ENCODE results near the gene TTLL8.

TTLL8 gene

DNA sequence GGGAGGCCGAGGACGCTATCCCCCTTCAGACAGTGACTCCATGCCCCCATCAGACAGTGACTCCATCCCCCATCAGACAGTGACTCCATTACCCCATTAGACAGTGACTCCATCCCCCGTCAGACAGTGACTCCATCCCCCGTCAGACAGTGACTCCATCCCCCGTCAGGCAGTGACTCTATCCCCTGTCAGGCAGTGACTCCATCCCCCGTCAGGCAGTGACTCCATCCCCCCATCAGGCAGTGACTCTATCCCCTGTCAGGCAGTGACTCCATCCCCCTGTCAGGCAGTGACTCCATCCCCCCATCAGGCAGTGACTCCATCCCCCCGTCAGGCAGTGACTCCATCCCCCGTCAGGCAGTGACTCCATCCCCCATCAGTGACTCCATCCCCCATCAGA lies 9.1 kb upstream of the TTLL8 start:
- no peak overlapping the region for H3K4me3 ChIP-seq (ENCODE audit: low read length)
- no peak for DNase-seq (ENCODE audit: low read depth, low spot score)

DNA sequence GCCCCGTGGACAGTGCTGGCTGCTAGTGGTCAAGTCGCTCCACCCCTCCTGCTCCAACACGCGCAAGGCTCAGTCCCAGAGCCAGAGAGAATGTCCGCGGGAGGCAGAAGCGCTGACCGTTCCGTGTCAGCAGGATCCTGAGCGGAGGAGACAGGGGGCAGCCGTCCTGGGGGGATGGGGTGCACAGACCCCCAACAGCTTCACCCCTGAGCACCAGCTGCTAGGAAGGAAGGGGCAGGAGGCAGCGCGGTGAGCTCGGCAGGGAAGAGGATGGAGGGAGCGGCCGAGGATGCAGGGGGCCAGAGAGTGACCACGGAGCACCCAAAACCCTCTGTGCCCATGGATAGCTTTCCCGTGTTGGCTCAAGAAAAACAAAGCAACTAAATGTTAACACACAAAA lies 6.4 kb upstream of the TTLL8 start:
- no peak for DNase-seq (ENCODE audit: low read depth, low spot score)
- no peak overlapping the region for H3K4me3 ChIP-seq (ENCODE audit: low read length)

DNA sequence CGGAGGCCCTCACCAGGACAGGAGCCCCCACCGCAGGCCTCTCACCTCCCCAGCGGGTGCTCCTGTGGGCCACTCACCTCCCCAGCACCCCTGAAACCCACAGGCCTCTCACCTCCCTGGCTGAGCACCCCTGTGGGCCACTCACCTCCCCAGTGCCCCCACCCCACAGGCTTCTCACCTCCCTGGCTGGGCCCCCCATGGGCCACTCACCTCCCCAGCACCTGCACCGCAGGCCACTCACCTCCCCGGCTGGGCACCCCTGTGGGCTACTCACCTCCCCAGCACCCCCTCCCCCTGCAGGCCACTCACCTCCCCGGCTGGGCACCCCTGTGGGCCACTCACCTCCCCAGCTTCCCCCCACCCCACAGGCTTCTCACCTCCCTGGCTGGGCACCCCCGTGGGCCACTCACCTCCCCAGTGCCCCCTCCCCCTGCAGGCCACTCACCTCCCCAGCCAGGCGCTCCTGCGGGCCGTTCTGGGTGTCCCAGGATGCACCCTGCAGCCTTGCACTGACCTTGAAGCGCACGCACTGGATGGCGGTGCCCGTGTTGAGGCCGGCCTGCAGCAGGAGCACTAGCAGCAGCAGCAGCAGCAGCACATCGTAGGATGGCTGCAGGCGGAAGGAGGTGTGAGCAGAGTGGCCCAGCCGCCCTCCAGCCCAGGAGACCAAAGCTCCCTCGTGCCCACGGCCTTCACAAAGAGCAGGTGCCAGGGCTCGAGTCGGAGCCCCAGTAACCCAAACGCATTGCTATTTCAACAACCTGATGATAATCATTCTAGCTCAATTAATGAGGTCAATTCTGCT lies 5.7 kb upstream of the TTLL8 start:
- no peak for DNase-seq (ENCODE audit: low read depth, low spot score)
- no peak overlapping the region for H3K4me3 ChIP-seq (ENCODE audit: low read length)

DNA sequence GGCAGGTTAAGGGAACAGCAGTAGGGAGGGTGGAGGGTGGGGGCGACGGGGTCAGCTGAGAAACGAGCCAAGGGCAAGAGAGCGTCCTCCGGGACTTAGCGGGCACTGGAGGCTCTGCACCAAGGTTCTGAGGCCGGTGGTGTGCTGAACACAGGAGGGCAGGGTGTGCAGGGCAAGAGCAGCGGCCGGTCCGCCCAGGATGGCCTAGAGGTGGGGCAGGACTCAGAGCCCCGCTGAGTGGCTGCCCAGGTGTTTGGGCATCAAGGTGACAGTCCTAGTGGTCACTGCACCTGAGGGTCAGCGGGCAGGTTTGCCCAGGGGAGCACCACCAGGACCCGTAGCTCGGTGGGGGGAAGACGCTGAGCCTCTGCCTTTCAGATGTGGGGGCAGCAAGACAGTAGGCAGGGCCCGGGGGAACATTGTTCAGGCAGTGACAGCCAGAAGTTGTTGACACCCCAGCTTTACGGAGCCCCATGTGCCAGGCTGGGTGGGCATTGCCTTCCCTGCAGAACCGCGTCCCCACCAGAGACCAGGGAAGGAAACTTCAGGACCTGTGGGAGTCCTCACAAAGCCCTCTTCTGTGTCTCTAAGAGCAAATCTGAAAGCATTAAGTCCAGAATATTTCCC lies 4.5 kb upstream of the TTLL8 start:
- H3K4me3 ChIP-seq (ENCODE audit: low read length): no peak overlapping the region
- DNase-seq (ENCODE audit: low read depth, low spot score): no peak

DNA sequence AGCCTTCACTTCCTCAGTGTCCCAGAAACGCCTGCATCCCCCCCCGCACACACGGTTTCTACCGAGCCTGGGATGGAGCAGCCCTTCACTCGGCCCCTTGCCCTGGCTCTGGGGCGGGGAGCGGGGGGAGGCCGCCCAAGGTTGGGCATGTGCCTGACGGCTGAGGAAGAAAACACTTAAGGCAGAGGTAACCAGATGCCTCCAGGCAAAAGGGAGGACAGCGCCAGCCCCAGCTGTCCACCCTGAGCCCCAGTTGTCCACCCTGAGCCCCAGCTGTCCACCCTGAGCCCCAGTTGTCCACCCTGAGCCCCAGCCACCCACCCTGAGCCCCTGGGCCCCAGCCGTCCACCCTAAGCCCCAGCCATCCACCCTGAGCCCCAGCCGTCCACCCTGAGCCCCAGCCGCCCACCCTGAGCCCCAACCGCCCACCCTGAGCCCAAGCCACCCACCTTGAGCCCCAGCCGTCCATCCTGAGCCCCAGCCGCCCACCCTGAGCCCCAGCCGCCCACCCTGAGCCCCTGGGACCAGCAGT lies 3.8 kb upstream of the TTLL8 start:
- H3K4me3 ChIP-seq (ENCODE audit: low read length): no peak overlapping the region
- no peak for DNase-seq (ENCODE audit: low read depth, low spot score)

DNA sequence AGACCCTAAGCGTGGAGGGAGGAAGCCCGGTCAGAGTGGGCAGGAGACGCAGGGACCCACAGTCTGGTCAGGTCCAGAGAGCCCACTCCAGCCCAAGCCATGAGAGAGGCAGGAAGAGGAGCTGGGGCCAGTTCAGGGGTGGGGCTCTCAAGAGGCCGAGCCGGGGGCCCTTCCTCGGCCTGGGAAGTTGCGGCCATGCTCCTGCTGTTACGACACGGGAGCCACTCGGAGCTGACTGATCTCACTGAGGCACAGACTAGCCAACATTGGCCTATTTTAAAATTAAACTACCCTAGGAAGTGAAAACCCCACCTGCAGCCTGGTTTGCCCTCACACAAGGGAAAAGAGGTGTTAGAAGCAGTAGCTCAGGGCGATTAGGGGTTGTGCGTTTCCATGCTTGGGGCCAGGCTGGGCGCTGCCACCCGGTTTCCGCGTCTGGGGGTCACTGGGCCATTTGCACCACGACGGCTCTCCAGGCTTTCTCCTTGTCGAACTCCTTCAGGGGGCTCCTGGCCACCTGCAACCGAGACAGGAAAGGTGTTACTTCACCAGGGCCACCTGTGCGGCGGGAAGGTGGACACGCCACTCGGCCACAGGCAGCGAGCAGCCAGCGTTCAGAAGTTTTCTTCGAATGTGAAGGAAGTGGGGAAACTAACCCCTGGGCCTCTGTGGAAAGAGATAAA lies 3.2 kb upstream of the TTLL8 start:
- no peak overlapping the region for H3K4me3 ChIP-seq (ENCODE audit: low read length)
- no peak for DNase-seq (ENCODE audit: low read depth, low spot score)

DNA sequence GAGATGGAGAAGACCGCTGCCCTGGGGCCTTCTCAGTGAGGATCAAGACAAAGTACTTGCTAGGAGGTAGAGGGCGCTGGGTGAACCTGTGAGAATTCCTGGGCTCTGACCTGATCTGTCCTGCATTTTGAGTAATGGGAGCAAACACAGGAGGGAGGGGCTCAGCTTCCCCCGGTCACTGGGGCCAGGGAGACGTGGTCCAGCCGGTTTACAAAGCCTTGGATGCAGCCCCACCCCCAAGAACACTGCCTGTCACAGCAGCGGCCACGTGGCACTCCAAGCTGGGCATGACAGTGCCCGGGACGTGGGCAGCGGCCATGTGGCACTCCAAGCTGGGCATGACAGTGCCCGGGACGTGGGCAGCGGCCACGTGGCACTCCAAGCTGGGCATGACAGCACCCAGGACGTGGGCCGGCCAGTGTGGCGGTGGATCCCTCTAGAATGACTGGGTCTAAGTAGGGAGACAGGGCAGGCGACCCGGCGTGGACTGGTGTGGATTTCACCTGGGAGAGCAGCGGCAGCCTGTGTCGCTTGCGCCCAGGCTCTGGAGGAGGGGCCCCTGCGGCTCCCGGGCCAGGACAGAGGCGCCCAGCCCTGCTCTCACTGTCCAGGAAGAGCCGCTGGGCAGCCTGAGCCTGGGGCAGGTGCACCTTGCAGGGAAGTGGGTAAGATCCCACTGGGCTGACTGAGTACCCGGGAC lies 2.5 kb upstream of the TTLL8 start:
- no peak overlapping the region for H3K4me3 ChIP-seq (ENCODE audit: low read length)
- DNase-seq (ENCODE audit: low read depth, low spot score): no peak

DNA sequence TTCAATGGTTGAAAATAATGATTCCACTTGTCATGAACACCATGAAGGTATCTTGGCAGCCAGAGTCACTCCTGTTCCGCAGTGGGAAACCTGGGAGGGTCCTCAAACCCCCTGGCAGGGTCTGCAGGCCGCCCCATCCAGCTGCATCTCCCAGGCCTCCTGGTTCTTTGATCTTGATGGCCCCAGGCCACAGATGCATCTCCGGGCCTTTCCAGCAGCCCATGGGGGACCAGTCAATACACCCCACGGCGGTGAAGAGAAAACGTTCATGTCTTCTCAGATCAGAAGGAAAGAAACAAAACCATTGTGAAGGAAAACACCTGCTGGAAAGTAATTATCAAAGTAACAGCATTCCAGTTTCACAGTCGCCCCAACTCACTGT lies 1.8 kb upstream of the TTLL8 start:
- H3K4me3 ChIP-seq (ENCODE audit: low read length): no peak overlapping the region
- no peak for DNase-seq (ENCODE audit: low read depth, low spot score)

DNA sequence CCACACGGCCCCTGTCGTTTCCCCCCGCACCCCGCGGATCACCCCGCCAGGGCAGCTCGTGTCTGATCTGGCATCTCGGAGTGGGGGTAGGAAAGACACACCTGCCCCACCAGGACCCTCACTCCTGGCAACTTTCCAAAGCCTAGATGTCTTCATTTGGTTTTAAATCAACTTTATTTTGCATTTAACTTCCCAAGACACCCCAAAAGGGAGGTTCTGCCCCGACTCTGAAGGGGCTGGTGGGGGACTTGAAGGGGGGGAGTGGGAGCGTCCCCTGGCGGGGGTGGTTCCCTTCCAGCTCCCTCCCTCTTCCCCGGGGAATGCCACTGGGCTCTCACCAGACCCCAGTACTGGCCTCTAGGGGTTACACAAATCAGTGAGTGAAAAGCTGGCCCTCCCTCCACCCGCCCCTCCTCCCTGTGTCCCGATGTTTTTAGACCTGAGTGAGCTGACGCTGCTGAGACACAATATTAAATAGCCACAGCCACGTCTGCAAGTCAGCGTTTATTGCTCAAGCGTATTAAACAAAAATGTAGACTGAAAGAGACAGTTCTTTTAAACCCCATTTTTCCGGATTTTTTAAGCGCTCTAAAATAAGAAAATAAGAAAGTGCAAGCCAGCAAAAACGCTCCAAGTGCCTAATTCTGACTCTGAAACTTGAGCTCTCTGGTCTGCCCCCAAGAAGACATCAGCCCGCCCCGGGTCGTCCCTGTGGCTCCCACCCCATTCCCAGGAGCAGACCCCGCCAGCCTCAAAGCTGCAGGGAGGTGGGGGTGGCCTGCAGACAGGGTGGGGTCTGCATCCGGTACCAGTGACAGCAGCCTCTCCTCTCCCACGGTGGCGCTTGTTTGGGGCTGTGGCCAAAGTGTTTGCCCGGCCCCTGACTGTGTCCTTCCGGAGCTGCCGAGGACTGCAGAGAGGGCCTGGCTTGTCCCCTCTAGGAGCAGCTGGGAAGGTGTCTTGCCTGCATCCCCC lies 1.1 kb upstream of the TTLL8 start:
- no peak overlapping the region for H3K4me3 ChIP-seq (ENCODE audit: low read length)
- DNase-seq (ENCODE audit: low read depth, low spot score): no peak

DNA sequence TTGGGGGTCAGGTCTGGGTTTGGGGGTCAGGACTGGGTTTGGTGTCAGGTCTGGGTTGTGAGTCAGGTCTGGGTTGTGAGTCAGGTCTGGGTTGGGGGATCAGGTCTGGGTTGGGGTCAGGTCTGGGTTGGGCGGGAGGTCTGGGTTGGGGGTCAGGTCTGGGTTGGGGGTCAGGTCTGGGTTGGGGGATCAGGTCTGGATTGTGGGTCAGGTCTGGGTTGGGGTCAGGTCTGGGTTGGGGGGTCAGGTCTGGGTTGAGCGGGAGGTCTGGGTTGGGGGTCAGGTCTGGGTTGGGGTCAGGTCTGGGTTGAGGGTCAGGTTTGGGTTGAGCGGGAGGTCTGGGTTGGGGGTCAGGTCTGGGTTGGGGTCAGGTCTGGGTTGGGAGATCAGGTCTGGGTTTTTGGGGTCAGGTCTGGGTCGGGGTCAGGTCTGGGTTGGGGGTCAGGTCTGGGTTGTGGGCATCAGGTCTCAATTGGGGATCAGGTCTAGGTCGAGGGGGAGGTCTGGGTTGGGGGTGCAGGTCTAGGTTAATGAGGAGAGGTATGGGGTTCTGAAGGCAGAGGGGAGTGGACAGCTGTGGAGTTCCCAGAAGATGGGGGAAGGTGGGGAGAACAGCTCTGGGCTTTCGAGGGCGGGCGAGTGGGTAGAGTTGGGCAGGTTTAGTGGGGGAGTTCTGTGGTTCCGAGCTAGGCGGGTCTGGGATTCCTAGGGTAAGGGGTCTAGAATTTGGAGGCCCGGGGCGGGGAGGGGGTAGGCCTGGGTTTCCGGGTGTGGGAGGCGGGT lies 629 bp downstream of the TTLL8 start:
- no peak overlapping the region for H3K4me3 ChIP-seq (ENCODE audit: low read length)
- DNase-seq (ENCODE audit: low read depth, low spot score): no peak

DNA sequence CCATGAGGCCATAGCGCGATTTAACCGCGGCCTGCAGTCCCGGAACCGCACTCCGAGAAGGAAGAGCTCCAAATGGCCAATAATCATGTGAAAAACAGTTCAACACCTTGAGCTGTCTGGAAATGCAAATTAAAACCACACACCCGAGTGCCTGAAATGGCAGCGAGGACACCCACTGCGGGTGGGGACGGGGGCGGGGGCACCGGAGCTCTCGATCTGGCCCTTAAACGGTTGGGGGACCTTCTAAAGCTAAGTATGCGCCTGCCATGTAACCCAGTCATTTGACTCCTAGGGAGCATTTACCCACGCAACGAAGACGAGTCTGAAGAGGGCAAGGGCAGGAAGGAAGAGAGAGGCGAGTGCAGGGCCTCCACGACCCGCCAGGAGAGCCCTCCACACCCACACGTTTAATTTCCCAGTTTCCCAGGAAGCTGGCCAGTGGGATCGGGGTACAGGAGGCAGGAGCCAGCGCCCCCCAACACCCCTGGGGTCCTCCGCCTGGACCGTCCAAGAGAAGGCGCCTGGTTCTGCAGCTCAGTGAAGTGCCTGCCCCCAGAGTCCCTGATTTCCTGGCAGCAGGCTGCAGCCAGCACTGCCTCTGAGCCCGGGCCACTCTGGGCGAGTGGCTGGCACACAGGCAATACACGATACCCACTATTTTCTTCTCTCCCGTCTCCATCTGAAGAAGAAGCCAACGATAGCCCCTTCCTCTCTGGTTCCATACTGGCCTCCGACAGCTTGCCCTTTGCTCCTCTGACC lies 1.7 kb downstream of the TTLL8 start:
- no peak overlapping the region for H3K4me3 ChIP-seq (ENCODE audit: low read length)
- DNase-seq (ENCODE audit: low read depth, low spot score): no peak

DNA sequence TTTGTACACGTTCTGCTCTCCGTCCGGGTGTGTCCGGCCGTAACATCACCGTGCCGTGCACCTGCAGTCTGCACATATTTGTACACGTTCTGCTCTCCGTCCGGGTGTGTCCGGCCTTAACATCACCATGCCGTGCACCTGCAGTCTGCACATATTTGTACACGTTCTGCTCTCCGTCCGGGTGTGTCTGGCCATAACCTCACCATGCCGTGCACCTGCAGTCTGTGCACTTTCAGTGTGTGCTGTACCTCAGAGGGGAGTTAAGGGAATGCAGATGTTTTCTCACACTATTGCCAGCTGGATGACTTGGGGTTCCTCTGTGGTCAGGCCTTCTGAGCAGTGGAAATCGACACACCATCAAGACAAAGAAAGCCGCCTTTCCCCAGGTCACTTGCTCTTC lies 4.2 kb downstream of the TTLL8 start:
- no peak overlapping the region for H3K4me3 ChIP-seq (ENCODE audit: low read length)
- no peak for DNase-seq (ENCODE audit: low read depth, low spot score)

DNA sequence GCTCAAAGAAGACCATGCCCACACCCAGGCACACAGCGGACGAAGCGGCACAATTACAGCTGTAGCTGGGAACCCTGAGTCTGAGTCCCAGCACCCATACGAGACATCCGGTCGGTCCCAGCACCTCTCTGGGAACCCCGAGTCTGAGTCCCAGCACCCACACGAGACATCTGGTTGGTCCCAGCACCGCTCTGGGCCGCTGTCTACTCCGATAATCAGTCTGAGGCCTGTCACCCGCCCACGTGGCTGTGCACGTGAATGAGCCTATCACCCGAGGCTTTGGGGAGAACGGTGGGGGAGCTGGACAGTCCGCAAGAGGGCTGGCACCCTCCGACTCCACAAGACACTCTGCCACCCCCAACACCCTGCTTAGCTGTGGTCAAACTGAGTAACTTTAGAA lies 6.2 kb downstream of the TTLL8 start:
- H3K4me3 ChIP-seq (ENCODE audit: low read length): no peak overlapping the region
- no peak for DNase-seq (ENCODE audit: low read depth, low spot score)

DNA sequence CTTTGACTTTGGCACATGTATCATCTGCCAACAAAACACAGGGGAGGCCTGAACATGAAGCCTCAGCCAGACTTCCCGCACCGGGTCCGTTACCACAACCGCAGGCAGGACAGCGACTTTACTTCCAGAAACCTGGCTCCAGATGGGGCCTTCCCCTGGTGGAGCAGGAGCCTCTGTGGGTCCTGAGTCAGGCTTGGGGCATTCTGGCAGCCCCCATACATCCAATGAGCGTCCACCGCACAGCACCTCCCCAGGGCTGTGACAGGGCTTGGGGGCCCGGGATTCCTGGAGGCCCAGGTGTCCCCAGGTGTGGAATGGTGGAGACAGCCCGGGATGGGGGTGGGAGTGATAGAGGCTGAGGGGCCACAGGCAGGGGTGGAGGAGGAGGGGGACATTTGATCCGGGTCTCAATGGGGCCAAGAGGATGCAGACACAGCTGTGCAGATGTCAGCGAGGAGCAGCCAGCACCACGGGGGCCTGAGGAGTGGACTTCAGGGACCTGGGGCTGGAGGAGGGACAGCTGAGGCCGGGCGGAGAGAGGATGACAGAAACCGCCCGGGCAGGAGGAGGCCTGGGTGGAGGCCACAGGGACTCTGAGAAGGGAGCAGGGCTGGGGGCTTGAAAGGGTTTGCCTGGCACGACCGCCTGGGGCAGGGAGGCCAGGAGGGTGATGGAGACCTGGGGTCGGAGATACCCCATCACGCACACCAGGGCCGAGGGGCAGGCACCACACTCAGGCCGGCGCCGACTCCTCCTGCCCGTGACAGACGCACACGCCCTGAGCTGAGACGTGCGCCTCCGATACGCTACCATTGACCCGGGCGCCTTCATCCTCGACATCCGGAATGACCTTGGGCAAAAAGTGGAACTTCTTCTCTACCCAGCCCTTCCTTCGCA lies 8.6 kb downstream of the TTLL8 start:
- H3K4me3 ChIP-seq (ENCODE audit: low read length): no peak overlapping the region
- DNase-seq (ENCODE audit: low read depth, low spot score): no peak

DNA sequence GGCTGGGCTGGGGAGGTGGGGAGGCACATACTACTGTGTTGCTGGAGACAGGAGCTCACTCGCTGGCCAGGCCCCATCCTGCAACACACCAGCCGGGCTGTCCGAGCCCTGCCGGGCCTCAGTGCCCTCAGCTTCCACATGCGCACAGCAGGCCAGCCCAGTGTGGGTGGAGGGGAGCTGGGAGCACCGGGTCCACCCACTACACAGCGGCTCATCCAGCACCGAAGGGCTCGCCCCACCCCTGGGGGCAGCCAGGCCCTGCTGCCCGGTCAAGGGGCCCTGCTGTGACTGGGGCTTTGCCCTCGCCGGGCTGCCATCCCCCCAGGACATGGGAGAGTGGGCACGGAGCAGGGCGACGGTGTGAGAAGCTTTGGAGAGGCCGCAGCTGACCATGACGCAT lies 9.3 kb downstream of the TTLL8 start:
- no peak overlapping the region for H3K4me3 ChIP-seq (ENCODE audit: low read length)
- no peak for DNase-seq (ENCODE audit: low read depth, low spot score)

DNA sequence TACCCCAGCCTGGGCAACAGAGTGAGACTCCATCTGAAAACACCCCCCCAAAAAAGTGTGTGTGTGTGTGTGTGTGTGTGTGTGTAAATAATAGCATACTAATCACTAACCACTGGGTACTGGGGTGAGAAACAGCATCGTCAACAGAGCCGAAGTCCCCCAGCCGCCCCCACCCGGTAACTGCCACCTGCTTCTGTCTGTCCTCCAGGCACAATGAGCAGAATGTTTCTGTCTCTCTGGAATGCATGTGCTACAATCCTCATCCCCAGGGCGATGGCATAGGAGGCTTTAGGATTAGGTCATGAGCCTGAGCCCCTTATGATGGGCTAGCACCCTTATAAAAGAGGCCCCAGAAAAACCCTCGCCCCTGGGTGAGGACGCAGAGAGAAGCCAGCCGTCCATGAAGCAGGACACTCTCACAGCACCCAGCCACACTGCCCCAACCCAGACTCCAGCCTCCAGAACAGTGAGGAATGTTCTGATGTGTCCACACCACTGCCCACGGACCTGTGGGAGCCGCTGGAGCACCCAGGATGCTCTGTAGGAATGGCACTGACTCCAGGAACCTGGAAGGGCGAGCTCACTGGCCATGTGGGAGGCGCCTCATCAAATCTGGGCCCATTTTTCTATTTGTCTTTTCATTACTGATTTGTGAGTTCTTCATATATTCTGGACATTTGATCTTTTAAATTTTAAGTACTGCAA lies 9.9 kb downstream of the TTLL8 start:
- no peak overlapping the region for H3K4me3 ChIP-seq (ENCODE audit: low read length)
- DNase-seq (ENCODE audit: low read depth, low spot score): no peak
